Left kidney (tissue), 2 donors: ENCODE results near the gene FIGLA. TPM values are rescaled to one million over a fixed set of nuclear protein-coding genes. Genes with fewer than 3 reads are reported as not detected.

Experiments
- DNase-seq: peaks from one replicate; pipeline ENCODE4 v3.0.0-alpha.2; 2013
- polyA plus RNA-seq: library from polyadenylated mRNA; unstranded; fragments of 120-200 nt; gene quantifications from one replicate; pipeline ENCODE4 v1.2.1, GENCODE V29; 2013; ENCODE audit not compliant: insufficient read length

The FIGLA gene
- polyA plus RNA-seq, 1 donor: not detected

- no peak for DNase-seq
Observed at GRCh38 chr2:70775141-70775540, 15.3 kb downstream of the FIGLA start.

DNA sequence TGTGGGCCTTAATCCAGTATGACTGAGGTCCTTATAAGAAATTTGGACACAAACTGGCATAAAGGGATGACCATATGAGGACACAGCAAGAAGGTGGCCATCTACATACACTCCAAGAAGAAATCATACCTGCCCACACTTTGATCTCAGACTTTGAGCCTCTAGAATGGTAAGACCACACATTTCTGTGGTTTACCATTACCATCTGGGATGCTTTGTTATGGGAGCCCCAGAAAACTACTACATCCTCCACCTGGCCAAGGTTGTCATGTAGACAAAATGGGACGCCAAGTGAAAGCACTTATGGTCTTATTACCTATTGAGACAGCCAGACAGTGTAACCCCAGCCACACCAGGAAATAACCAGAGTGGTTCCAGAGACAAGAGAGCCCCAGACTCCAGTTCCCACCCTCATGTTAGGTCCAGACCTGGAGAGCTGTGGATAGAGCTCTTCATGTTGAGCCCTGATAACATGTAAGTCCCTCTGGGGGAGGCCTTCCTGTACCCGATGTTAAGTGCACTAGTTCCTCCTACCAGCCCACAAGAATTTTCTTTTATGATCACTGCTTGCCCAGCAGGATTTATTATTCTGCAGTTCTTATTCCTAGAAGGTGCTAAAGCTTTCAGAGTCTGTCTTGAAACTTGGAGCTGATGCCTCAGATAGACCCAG, 17.8 kb downstream of the FIGLA start:
- no peak for DNase-seq

DNA sequence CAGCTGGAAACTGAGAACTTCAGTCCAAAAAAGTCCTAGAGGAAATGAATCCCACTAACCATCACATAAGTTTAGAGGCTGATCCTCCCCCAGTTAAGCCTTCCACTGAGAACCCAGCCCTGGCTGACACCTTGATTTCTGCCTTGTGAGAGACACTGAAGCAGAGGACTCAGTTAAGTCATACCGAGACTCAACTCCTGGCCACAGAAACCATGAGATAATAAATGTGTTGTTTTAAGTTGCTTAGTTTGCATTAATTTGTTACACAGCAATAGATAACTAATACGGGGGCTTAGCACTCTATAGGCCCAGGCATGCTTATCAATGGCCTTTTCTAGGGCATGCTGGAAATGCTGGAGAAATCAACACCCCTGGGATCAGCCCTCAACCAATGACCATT, 19.0 kb downstream of the FIGLA start:
- no peak for DNase-seq

- no peak for DNase-seq
Observed at GRCh38 chr2:70769450-70769849, 21.0 kb downstream of the FIGLA start.

GRCh38 chr2:70768590-70769085, 21.8 kb downstream of the FIGLA start:
- no peak for DNase-seq

DNA sequence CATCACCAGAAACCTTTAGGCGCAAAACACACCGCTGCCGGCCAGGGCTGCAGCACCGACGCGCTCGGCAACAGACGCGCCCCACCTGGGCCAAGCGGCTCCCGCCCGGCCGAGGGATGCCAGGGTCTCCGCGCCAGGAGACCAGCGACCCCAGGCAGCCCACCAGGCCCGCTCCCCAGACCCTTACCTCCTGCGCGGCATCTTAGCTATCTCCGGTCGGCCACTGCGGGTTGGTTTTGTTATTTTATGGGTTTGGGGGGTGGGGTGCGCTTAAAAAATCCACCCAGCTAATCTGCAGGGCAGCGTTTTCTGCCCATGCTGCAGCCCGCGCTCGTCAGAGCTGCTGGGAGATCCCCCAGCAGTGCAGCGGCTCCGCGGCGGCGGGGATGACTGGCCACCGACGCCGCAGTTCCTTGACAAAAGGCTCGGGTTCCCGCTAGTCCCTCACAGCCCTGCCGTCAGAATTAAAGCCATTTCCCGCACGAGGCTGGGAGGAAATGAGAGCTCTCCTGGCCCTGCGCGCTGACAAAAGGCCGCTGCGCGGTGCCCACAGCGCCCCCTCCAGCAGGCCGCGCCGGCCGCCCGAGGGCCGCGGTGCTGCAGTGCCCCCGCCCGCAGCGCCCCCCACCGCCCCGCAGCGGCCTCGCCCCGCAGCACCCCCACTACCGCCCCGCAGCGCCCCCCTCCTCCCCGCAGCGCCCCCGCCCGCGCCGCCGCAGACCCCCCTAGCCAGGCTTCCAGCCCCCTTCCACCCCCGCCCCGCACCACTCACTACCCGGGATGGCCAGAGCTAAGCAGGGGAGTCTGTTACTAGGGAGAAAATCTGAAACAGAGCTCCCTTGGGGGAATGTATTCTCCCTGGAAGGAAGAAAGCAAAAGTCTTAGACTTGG, 22.5 kb downstream of the FIGLA start, which contains the start of gene ADD2:
Gene ADD2 (minus strand): TSS at position 502 of the 891 bp plus-strand sequence. CDS start 61,792 bp downstream, outside the sequence.
- DNase-seq: peak; percentile 50

- peak; percentile 37 for DNase-seq
Observed at GRCh38 chr2:70767079-70767698, 23.3 kb downstream of the FIGLA start.

GRCh38 chr2:70766357-70767078, 23.9 kb downstream of the FIGLA start:
- no peak for DNase-seq

- no peak for DNase-seq
Observed at GRCh38 chr2:70765507-70765906, 24.9 kb downstream of the FIGLA start.

GRCh38 chr2:70759446-70759845, 31.0 kb downstream of the FIGLA start:
- no peak for DNase-seq

- DNase-seq: no peak
Observed at GRCh38 chr2:70757966-70758365, 32.5 kb downstream of the FIGLA start.

- no peak for DNase-seq
Observed at GRCh38 chr2:70757360-70757759, 33.1 kb downstream of the FIGLA start.

DNA sequence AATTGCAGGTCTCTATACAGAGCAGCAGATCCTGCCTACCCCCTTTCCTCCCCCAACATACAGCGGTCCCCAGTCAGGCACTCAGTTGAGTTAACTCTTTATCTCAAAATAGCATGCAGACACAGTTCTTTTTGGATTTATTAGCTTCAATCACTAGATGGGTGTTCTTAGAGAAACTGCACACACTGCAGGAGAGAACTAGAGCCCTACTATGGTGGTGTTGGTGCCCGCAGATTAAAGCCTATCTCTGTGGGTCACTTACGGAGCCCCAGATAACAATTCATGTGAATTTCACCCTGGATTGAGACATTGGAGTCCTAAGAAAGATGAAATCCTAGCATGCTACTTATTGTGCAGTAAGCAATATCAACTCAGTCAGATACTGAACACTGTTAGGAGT, 34.3 kb downstream of the FIGLA start:
- no peak for DNase-seq

DNA sequence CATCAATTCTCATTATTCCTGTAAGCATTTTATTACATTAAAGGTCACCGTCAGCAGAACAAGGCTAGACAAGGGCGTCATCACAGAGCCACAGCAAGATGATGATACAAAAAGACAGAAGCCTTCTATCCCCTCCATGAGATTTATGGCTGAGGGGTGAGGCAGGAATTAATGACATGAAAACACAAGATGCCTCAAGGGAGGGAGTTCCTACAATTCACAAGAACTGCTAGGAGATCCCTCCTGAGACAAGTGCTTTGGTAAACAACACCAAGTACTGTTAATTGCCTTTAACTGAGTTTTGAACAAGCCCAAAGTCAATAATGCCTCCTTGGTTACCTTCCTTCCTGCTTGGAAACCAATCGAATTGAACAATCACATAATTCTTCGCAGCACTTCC, 36.5 kb downstream of the FIGLA start:
- DNase-seq: no peak

GRCh38 chr2:70753031-70753430, 37.4 kb downstream of the FIGLA start:
- DNase-seq: no peak

GRCh38 chr2:70752396-70752795, 38.0 kb downstream of the FIGLA start:
- no peak for DNase-seq

- no peak for DNase-seq
Observed at GRCh38 chr2:70751881-70752280, 38.6 kb downstream of the FIGLA start.

- no peak for DNase-seq
Observed at GRCh38 chr2:70750320-70750719, 40.1 kb downstream of the FIGLA start.

DNA sequence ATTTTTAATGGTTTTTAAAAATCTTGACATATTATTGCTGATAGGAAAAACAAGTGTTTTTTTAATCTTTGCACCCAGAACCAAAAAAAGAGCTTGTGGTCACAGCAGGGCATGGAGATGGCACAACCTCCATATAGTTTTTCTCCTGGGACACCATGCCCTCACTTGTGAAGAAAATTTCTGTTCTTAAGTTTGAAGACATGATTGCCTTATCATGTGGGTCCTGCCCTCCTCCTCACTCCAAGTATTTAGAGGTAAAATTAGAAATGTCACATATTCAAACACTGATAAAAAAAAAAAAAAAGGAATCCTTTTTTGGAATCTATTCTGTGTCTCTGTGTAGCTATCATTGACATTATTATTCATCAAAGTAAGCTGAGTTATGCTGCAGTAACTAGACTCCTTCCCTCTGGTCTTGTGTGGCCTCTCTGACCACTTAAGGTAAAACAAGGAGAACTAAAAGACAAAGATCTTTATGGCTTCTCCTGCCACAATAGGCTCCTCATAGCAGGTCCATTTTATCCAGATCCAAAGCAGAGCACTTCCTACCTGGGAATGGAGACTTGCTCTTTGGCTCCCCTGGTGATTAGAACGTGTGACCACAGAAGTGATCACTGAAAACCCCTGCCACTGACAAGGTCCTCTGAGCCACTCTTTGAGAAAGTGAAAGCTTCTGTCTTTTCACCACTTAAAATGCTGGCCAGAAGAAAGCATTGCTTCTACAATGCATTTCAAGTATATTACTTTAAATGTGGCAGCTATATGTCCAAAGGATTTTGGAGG, 42.2 kb downstream of the FIGLA start:
- no peak for DNase-seq

- DNase-seq: no peak
Observed at GRCh38 chr2:70747284-70747683, 43.2 kb downstream of the FIGLA start.
